ENCODE results near the gene TAOK1. TPM values are rescaled to one million over a fixed set of nuclear protein-coding genes. Genes with fewer than 3 reads are reported as not detected.

Gene TAOK1
- total RNA-seq, 1 experiment from 2014 or later = 85.5 TPM

DNA sequence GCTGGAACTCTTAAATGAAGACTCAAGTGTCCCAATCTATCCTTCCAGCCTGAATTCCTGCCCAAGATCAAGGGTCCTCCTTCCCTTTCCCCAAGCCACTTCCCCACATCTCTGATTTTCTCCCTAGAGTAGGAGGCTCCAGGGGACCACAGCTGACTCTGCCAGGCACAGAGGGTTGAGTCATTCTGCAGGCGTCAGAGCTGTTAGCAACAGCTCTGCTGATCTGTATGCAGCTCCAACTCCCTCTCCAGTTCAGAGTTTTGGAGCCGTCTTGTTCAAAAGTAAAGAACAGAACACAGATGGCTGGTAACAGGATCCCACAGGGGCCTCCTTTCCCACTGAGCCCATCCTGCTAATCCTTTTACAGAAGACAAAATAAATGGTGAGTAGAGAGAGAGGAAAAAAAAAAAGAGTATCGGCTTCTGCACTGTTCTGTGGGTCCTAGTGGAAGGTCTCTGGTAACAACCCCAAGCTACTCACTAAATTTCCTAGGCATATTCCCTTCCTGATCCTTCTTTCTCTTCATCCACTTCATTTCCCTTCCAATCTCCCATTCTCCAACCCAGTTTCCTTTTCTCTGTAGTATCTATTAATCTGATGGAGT lies 13.4 kb upstream of the TAOK1 start:
- no peaks in the 10 kb centered on the region for H3K36me3 ChIP-seq (ENCODE audit: insufficient read depth, low read length, poor library complexity, severe bottlenecking)
- peak overlapping the region; percentile 15 for H3K4me3 ChIP-seq (ENCODE audit: low read depth, low read length, poor library complexity, severe bottlenecking)
- peak; percentile 92 for DNase-seq (ENCODE audit: low spot score)
- H3K27me3 ChIP-seq (replicated peaks; ENCODE audit: insufficient read depth, low read depth, low read length, poor library complexity) = no peaks in the 10 kb centered on the region
- H3K9me3 ChIP-seq (ENCODE audit: low read depth, low read length, poor library complexity, severe bottlenecking) = no peaks in the 10 kb centered on the region
- POLR2A ChIA-PET (ENCODE audit: low non-redundant PET) = interaction anchor here (0.5 to 0.7 kb wide), 3 partner anchors 240 to 741 kb away, joined by 3 to 7 read pairs (median 3); no protein-coding TSS in a partner anchor
- intact Hi-C loops (cut with micrococcal nuclease; ENCODE audit: unreplicated experiment) = loop anchor here (5.0 kb wide), 1 partner anchor 96 kb away; no protein-coding TSS in a partner anchor
- H3K4me1 ChIP-seq (ENCODE audit: insufficient read depth, low read length, poor library complexity, severe bottlenecking) = peaks cover 57% of the 10 kb centered on the region
- TF ChIP-seq, protein P1, sequence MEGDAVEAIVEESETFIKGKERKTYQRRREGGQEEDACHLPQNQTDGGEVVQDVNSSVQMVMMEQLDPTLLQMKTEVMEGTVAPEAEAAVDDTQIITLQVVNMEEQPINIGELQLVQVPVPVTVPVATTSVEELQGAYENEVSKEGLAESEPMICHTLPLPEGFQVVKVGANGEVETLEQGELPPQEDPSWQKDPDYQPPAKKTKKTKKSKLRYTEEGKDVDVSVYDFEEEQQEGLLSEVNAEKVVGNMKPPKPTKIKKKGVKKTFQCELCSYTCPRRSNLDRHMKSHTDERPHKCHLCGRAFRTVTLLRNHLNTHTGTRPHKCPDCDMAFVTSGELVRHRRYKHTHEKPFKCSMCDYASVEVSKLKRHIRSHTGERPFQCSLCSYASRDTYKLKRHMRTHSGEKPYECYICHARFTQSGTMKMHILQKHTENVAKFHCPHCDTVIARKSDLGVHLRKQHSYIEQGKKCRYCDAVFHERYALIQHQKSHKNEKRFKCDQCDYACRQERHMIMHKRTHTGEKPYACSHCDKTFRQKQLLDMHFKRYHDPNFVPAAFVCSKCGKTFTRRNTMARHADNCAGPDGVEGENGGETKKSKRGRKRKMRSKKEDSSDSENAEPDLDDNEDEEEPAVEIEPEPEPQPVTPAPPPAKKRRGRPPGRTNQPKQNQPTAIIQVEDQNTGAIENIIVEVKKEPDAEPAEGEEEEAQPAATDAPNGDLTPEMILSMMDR (conservative IDR thresholded peaks at IDR 0.05; ENCODE audit: low read depth, low read length) = no peak
- no peak for TF ChIP-seq EZH2 (IDR thresholded peaks at IDR 0.05; ENCODE audit: borderline replicate concordance, low read depth, low read length, poor library complexity, severe bottlenecking)
- peak overlapping the region; percentile 79 for H3K27ac ChIP-seq (ENCODE audit: low read depth, low read length, poor library complexity, severe bottlenecking)
- no TSS peak for BruUV-seq (replicated peaks)
- CTCF ChIA-PET = no interaction called here

DNA sequence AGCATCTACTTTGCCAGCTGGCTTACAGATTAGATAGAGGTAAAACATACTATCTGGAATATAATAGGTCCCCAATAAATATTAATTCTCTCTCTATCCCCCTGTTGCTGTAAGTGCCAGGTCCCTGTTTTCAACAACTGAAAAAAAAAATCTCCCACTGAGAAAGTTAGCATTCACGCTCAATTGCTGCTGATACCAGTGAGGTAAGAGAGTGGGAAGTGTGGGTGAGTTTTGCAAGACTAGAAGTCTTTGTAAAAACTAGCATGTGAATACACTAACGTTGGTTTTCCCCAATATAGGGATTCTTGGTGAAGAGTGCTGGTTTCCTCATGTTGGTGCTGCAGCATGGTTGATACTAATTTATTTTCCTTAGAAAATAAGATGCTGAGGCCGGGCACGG lies 11.7 kb upstream of the TAOK1 start:
- Histone ChIP-seq H3K9me3 (ENCODE audit: low read depth, low read length, poor library complexity, severe bottlenecking) (no peaks in the 10 kb centered on the region), H3K4me3 (ENCODE audit: low read depth, low read length, poor library complexity, severe bottlenecking) (no peak overlapping the region), H3K36me3 (ENCODE audit: insufficient read depth, low read length, poor library complexity, severe bottlenecking) (no peaks in the 10 kb centered on the region), H3K27ac (ENCODE audit: low read depth, low read length, poor library complexity, severe bottlenecking) (no peak overlapping the region), H3K27me3 (replicated peaks; ENCODE audit: insufficient read depth, low read depth, low read length, poor library complexity) (no peaks in the 10 kb centered on the region), H3K4me1 (ENCODE audit: insufficient read depth, low read length, poor library complexity, severe bottlenecking) (peaks cover 57% of the 10 kb centered on the region)
- ChIA-PET POLR2A (ENCODE audit: low non-redundant PET) (no interaction called here), CTCF (interaction anchor here (0.5 to 0.7 kb wide), 2 partner anchors 230 to 580 kb away, joined by 3 to 5 read pairs; no protein-coding TSS in a partner anchor)
- DNase-seq (ENCODE audit: low spot score) = no peak
- intact Hi-C loops (cut with micrococcal nuclease; ENCODE audit: unreplicated experiment) = loop anchor here (5.0 kb wide), 1 partner anchor 94 kb away; no protein-coding TSS in a partner anchor
- TF ChIP-seq, protein P1 (conservative IDR thresholded peaks at IDR 0.05; ENCODE audit: low read depth, low read length) = no peak
- TF ChIP-seq EZH2 (IDR thresholded peaks at IDR 0.05; ENCODE audit: borderline replicate concordance, low read depth, low read length, poor library complexity, severe bottlenecking) = no peak
- no TSS peak for BruUV-seq (replicated peaks)

DNA sequence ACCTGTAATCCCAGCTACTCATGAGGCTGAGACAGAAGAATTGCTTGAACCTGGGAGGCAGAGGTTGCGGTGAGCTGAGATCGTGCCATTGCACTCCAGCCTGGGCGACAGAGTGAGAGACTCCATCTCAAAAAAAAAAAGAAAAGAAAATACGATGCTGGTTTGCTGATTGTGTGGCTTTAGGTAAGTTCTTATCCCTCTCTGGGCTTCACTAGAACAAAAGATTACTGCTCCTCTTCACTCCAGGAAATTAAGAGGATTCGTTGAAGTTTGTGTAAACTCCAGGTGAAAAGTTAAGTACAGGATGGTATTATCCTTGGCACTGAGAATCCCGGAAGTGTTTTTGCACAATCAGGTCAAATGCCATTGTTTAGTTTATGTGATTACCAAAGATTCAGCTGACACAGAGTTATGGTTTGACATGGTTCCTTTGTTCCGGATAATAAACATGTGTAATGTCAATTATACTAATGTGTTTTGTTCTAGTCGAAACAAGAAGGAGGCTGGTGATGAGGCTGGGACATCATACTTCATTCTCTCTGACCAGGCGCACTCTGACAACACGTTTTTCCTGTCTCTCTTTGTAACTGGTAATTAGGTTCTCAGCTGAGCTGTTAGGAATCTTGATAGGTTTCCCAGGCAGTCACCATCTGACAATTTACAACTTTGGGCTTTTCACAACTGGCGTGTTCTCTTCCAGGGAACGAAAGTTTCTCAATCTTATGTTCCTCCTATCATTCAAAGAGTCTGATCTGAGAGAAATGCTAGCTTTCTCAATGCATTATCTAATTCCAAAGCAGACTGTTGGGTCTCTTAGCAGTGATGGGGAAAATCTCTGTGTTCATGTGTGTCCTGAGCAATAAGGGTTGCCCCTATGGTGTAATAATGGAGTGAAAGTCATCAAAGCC lies 10.8 kb upstream of the TAOK1 start:
- no TSS peak for BruUV-seq (replicated peaks)
- no peak overlapping the region for H3K4me3 ChIP-seq (ENCODE audit: low read depth, low read length, poor library complexity, severe bottlenecking)

More for the DNA sequence above, 10.8 kb upstream of the TAOK1 start:
- Histone ChIP-seq H3K27ac (ENCODE audit: low read depth, low read length, poor library complexity, severe bottlenecking) (peak overlapping the region; percentile 46), H3K4me1 (ENCODE audit: insufficient read depth, low read length, poor library complexity, severe bottlenecking) (peaks cover 55% of the 10 kb centered on the region), H3K9me3 (ENCODE audit: low read depth, low read length, poor library complexity, severe bottlenecking) (no peaks in the 10 kb centered on the region), H3K27me3 (replicated peaks; ENCODE audit: insufficient read depth, low read depth, low read length, poor library complexity) (no peaks in the 10 kb centered on the region), H3K36me3 (ENCODE audit: insufficient read depth, low read length, poor library complexity, severe bottlenecking) (no peaks in the 10 kb centered on the region)
- intact Hi-C loops (cut with micrococcal nuclease; ENCODE audit: unreplicated experiment) = loop anchor here (5.0 kb wide), 1 partner anchor 93 kb away; no protein-coding TSS in a partner anchor
- ChIA-PET POLR2A (ENCODE audit: low non-redundant PET) (no interaction called here), CTCF (no interaction called here)
- peak; percentile 72 for DNase-seq (ENCODE audit: low spot score)
- TF ChIP-seq EZH2 (IDR thresholded peaks at IDR 0.05; ENCODE audit: borderline replicate concordance, low read depth, low read length, poor library complexity, severe bottlenecking) = no peak
- TF ChIP-seq, protein P1 (conservative IDR thresholded peaks at IDR 0.05; ENCODE audit: low read depth, low read length) = no peak
